Spinal cord (tissue), 10 donors: ENCODE results near the gene ECEL1. TPM values are rescaled to one million over a fixed set of nuclear protein-coding genes. Genes with fewer than 3 reads are reported as not detected.
"Not testable (repeated sequence)": the region's sequence is repeated elsewhere in the genome, so short reads cannot be mapped to it uniquely, and the experiment has no call there.

Experiments used
- DNase-seq, 6 donors: peaks; one replicate each; pipeline versions ENCODE4 v3.0.0 to v3.0.0-alpha.2; 2013 to 2015; ENCODE audit warnings: low spot score in 6 of 6, low read depth in 4 of 6
- H3K27ac ChIP-seq: one replicate; pipeline ENCODE4 v1.5.1; 2013; ENCODE audit warnings: low read depth, low read length, control low read depth
- H3K27me3 ChIP-seq: one replicate; pipeline ENCODE4 v1.6.1; 2013; ENCODE audit warnings: low read length; ENCODE audit not compliant: control insufficient read depth, insufficient read depth
- H3K36me3 ChIP-seq: one replicate; pipeline ENCODE4 v1.6.1; 2013; ENCODE audit warnings: low read length; ENCODE audit not compliant: control insufficient read depth, insufficient read depth
- H3K4me1 ChIP-seq: one replicate; pipeline ENCODE4 v1.6.1; 2013; ENCODE audit warnings: low read length; ENCODE audit not compliant: control insufficient read depth, insufficient read depth
- H3K4me3 ChIP-seq: one replicate; pipeline ENCODE4 v1.5.1; 2013; ENCODE audit warnings: low read depth, low read length, control low read depth
- H3K9me3 ChIP-seq: one replicate; pipeline ENCODE4 v1.6.1; 2013; ENCODE audit warnings: low read length; ENCODE audit not compliant: control insufficient read depth, insufficient read depth
- WGBS: methylation state at CpG from one replicate; pipeline ENCODE4 v1.1.5; 2013; ENCODE audit warnings: missing lambda C conversion rate; ENCODE audit not compliant: insufficient coverage; 5-methylcytosine and 5-hydroxymethylcytosine counted together
- polyA plus RNA-seq, 2 donors: library from polyadenylated mRNA; unstranded; fragments of 120-200 nt; gene quantifications; one replicate each; pipeline ENCODE4 v1.2.1, GENCODE V29; 2013; ENCODE audit not compliant: insufficient read length in 2 of 2
- total RNA-seq, 2 donors: library from RNA; depleted of rRNA in 1 of 2; stranded (reverse); fragments of 120-200 nt in 1 of 2; fragments of >200 nt in 1 of 2; gene quantifications; one replicate each; pipeline versions ENCODE4 v1.2.3 to v1.2.4, GENCODE V29; 2013 to 2014
- donor health status: healthy.

Gene ECEL1
- total and polyA plus RNA-seq, 4 donors, result 23.5 to 82.6 (median 52.8) TPM

DNA sequence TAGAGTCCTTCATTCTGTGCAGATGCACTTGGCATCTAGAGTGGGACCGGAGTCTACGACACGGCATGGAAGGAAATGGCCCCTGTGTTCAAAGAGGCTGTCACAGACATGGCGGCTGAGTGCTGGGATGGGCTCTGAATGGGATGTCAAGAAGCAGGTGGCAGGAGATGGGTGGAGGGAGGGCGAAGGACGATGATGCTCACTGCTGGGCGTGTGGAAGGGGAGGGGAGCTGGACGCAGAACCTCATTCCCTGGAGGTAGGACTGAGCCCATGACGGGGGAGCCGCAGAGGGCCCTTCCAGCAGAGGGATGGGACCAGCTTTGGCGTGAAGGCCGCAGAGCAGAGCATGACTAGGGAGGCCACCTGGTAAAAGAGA lies 50.5 kb downstream of the ECEL1 start:
- Histone ChIP-seq H3K27ac (no peak overlapping the region), H3K36me3 (no peaks in the 10 kb centered on the region), H3K4me3 (no peak overlapping the region), H3K27me3 (no peaks in the 10 kb centered on the region), H3K9me3 (no peaks in the 10 kb centered on the region), H3K4me1 (peaks cover 14% of the 10 kb centered on the region)
- WGBS, result 91% methylated on average over 12 of the region's 12 CpGs
- DNase-seq, result no peak

DNA sequence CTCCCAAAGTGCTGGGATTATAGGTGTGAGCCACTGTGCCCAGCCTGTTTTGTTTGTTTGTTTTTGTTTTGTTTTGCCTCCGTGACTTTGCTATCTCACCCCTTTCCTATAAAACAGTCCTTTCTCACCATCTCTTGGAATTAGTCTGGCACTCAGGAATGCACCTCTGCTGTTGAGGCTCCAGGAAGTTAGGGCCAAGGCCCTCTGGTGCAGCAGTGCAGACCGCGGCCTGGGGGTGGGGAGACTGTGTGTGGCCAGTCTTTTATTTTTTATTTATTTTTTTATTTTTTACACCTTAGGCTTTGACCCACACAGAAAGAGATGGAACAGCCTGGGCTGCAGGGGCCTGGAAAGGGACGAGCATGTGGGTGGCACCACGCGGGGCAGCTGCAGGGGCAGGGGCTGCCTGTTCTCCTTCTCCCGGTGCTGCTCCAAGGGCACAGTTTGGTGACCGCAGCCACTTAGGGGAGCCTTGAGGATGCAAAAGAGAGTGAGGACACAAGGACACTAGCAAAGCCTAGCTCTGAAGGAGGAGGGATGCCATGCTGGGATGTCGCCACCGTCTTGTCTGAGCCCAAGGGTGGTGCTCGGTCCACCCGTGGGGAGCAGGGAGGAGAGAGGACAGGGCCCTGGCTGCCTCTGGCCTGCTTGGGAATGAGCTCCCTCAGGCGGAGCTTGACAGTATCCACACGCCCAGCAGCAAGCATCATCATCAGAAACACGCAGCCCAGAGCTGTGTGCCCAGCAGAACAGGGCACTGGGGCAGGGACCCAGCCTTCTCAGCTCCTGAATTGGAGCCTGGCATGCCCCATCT lies 51.0 kb downstream of the ECEL1 start:
- no peaks in the 10 kb centered on the region for H3K27me3 ChIP-seq
- H3K27ac ChIP-seq, result no peak overlapping the region
- no peaks in the 10 kb centered on the region for H3K9me3 ChIP-seq
- DNase-seq, result no peak
- H3K4me3 ChIP-seq, result no peak overlapping the region
- WGBS, result 83% methylated on average over 10 of the region's 15 CpGs
- H3K4me1 ChIP-seq, result peaks cover 14% of the 10 kb centered on the region
- no peaks in the 10 kb centered on the region for H3K36me3 ChIP-seq

- 97% methylated on average over 5 of the region's 7 CpGs for WGBS
These were observed 51.8 kb downstream of the ECEL1 start for GRCh38 chr2:232435805-232436204.

GRCh38 chr2:232435375-232435648 lies 52.3 kb downstream of the ECEL1 start:
- no peaks in the 10 kb centered on the region for H3K36me3 ChIP-seq
- peaks cover 9% of the 10 kb centered on the region for H3K4me1 ChIP-seq
- H3K27me3 ChIP-seq, result no peaks in the 10 kb centered on the region
- no peak for DNase-seq
- 88% methylated on average over 4 of the region's 4 CpGs for WGBS
- H3K9me3 ChIP-seq, result no peaks in the 10 kb centered on the region
- no peak overlapping the region for H3K4me3 ChIP-seq
- H3K27ac ChIP-seq, result no peak overlapping the region

More at GRCh38 chr2:232435805-232436204, 51.8 kb downstream of the ECEL1 start:
- no peaks in the 10 kb centered on the region for H3K36me3 ChIP-seq
- peaks cover 14% of the 10 kb centered on the region for H3K4me1 ChIP-seq
- no peak overlapping the region for H3K27ac ChIP-seq
- no peaks in the 10 kb centered on the region for H3K9me3 ChIP-seq
- no peaks in the 10 kb centered on the region for H3K27me3 ChIP-seq
- no peak for DNase-seq
- no peak overlapping the region for H3K4me3 ChIP-seq

DNA sequence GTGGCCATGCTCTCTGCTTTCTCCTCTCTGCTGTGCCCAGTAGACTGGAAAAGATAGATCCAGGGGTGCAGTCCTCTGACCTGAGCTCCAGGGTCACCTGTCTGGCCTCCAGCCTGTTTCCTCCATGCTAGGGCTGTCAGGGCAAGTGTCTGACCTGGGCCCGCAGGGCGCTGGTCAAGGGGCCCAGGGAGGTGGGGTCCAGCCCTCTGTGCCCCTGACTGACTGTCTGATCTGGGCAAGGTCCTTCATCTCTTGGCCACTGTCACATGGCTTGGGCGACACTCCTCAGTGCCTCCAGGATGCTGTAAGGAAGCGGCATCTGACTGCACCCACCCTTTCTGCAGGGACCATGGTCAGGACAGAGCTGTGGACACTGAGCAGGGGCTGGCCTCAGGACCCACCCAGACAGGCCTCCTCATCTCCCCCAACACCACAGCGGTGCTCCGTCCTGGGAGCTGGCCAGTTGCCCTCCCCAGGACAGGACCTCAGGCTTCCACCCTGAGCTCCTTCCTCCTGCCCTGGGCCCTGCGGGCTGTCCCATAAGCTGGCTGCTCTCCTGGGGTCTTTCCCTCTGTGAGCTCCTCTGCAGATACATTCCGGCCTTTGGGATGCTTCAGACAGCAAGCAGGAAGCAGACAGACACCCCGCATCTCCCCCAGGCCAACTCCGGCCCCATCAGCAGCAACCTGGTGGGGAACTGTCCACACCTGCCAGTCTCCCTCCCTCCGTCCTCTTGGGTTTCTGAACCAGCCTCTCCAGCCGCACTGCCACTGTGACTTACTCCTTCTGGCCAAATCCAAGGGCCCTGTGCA lies 52.9 kb downstream of the ECEL1 start:
- Histone ChIP-seq H3K4me1 (peaks cover 9% of the 10 kb centered on the region), H3K27me3 (no peaks in the 10 kb centered on the region), H3K4me3 (no peak overlapping the region), H3K36me3 (no peaks in the 10 kb centered on the region), H3K27ac (no peak overlapping the region), H3K9me3 (no peaks in the 10 kb centered on the region)
- no peak for DNase-seq
- 93% methylated on average over 12 of the region's 12 CpGs for WGBS

DNA sequence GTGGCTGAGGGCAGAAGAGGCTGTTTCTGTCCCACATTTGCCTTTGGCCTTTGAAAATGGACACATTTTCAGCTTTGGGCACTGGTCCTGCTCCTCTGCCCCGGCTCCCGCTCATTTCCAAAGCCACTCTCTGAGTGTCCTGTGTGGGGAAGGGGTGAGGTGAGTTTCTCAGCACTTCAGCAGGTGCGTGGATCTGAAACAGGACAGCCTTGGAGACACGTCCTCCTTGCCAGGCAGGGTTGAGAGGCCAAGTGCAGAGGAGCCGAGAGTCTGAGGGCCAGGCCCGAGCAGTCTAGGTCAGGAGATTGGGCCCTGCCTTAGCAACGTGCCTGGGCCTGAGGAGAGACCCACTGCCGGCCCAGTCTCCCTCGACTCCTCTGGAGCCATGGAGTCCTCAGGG lies 53.5 kb downstream of the ECEL1 start:
- Histone ChIP-seq H3K4me1 (peaks cover 6% of the 10 kb centered on the region), H3K9me3 (no peaks in the 10 kb centered on the region), H3K4me3 (no peak overlapping the region), H3K36me3 (no peaks in the 10 kb centered on the region), H3K27me3 (no peaks in the 10 kb centered on the region), H3K27ac (no peak overlapping the region)
- DNase-seq, result no peak
- 93% methylated on average over 9 of the region's 9 CpGs for WGBS

GRCh38 chr2:232433622-232434021 lies 54.0 kb downstream of the ECEL1 start:
- H3K4me3 ChIP-seq, H3K36me3 ChIP-seq, H3K9me3 ChIP-seq, H3K27ac ChIP-seq, H3K4me1 ChIP-seq, H3K27me3 ChIP-seq: not testable (repeated sequence)
- WGBS, result 72% methylated on average over 7 of the region's 9 CpGs
- peak in 1 of 6 donors; percentile 60 for DNase-seq

- WGBS, result 77% methylated on average over 16 of the region's 16 CpGs
- DNase-seq, result no peak
- no peak overlapping the region for H3K27ac ChIP-seq
These were observed 54.9 kb downstream of the ECEL1 start for GRCh38 chr2:232432598-232433184.

GRCh38 chr2:232431705-232432590 lies 55.7 kb downstream of the ECEL1 start:
- Histone ChIP-seq H3K27me3 (no peaks in the 10 kb centered on the region), H3K27ac (no peak overlapping the region), H3K4me1 (peaks cover 5% of the 10 kb centered on the region), H3K36me3 (no peaks in the 10 kb centered on the region), H3K9me3 (no peaks in the 10 kb centered on the region), H3K4me3 (no peak overlapping the region)
- DNase-seq, result no peak
- WGBS, result 93% methylated on average over 15 of the region's 16 CpGs

More at GRCh38 chr2:232432598-232433184, 54.9 kb downstream of the ECEL1 start:
- H3K36me3 ChIP-seq, result no peaks in the 10 kb centered on the region
- no peaks in the 10 kb centered on the region for H3K27me3 ChIP-seq
- no peaks in the 10 kb centered on the region for H3K9me3 ChIP-seq
- H3K4me3 ChIP-seq, result no peak overlapping the region
- peaks cover 5% of the 10 kb centered on the region for H3K4me1 ChIP-seq
